Stimulated activated CD4-positive, alpha-beta T cell treated with anti-CD3 and anti-CD28 coated beads, TNF-alpha, amount 100 ng/mL, for 24 hours (primary cell): Measurements from ENCODE around the gene BTNL9.
"Not testable (repeated sequence)": the region's sequence is repeated elsewhere in the genome, so short reads cannot be mapped to it uniquely, and the experiment has no call there.

Experiments
- DNase-seq, 3 experiments: peaks; one replicate each; pipeline ENCODE4 v3.0.0-alpha.2; 2020; ENCODE audit warnings: low read depth in 3 of 3

Gene BTNL9

GRCh38 chr5:181100121-181100875 lies 60.2 kb downstream of the BTNL9 start:
- no peak for DNase-seq

DNA sequence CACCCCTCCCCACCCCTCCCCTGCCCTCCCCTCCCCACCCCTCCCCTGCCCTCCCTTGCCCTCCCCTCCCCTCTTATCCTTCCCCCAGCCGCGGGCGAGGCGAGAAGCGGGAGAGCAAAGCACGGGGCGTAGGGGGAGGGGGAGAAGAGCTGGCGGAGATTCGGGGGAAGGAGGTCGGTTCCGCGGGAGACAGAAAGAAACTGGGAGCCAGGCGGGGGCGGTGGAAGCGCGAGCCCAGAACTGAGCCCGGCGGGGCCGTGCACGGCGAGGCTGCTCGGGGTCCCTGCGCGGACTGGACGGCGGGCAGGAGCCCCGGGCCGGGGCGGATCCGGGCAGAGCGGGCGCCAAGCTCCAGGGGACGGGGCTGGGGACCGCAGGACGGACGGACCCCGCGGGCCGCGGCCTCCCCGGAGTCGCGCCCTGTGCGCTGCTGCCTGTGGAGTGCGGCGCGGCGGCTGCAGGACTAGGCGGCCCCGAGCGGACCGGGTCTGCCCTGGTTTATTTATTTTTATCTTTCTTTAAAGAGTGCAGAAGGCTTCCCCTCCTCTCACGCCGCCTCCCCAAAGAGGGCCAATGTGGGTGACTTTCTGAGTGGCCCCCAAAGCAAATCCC lies 61.1 kb downstream of the BTNL9 start:
- DNase-seq, result not testable (repeated sequence)

GRCh38 chr5:181101930-181102674 lies 62.0 kb downstream of the BTNL9 start:
- not testable (repeated sequence) for DNase-seq

GRCh38 chr5:181104259-181104568 lies 64.1 kb downstream of the BTNL9 start:
- DNase-seq, result not testable (repeated sequence)

- not testable (repeated sequence) for DNase-seq
These were observed 64.7 kb downstream of the BTNL9 start for GRCh38 chr5:181104606-181105390.

GRCh38 chr5:181105391-181106025 lies 65.4 kb downstream of the BTNL9 start:
- DNase-seq, result no peak

- DNase-seq, result no peak
These were observed 67.6 kb downstream of the BTNL9 start for GRCh38 chr5:181107699-181108098.

- no peak for DNase-seq
These were observed 68.6 kb downstream of the BTNL9 start for GRCh38 chr5:181108578-181109165.

GRCh38 chr5:181109489-181110013 lies 69.5 kb downstream of the BTNL9 start:
- DNase-seq, result no peak

- DNase-seq, result no peak
These were observed 70.9 kb downstream of the BTNL9 start for GRCh38 chr5:181111010-181111409.
